ENCODE results near the gene NEAT1.

Gene NEAT1

DNA sequence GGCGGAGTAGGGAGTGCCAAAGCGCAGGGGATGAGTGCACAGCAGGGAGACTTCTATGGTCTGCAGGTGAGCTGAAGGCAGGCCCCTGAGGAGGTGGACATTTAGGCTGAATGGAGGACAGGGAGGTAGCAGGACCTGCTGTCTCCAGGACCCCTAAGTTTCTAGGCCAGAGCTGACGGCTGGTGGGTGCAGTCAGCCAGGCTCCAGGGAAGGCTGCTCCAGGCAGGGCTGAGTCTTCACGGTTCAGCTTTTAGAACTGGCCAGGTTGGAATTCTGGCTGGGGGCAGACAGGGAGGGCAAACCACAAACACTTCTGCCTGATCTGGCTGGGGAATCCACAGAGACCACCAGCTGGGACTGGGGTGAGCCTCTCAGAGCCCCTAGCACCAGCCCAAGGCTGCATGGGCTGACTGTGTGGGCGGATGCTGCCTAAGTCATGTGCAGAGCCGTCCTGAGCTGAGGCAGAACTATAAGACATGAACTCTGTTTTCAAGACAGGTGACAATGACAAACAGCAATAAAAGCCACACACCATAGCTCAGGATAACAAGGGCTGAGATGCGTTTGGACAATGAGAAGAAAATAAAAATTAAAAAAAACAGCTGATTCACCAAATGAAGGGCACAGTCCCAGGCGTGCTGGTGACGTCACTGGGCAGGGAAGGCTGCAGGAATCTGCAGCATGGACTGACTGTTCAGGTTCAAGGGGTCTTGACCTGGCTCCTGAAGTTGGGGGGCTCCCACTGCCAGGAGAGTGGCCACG lies 65.9 kb downstream of the NEAT1 start:
- no peak for DNase-seq

- no peak for DNase-seq
Observed at GRCh38 chr11:65489035-65489705, 66.6 kb downstream of the NEAT1 start.

DNA sequence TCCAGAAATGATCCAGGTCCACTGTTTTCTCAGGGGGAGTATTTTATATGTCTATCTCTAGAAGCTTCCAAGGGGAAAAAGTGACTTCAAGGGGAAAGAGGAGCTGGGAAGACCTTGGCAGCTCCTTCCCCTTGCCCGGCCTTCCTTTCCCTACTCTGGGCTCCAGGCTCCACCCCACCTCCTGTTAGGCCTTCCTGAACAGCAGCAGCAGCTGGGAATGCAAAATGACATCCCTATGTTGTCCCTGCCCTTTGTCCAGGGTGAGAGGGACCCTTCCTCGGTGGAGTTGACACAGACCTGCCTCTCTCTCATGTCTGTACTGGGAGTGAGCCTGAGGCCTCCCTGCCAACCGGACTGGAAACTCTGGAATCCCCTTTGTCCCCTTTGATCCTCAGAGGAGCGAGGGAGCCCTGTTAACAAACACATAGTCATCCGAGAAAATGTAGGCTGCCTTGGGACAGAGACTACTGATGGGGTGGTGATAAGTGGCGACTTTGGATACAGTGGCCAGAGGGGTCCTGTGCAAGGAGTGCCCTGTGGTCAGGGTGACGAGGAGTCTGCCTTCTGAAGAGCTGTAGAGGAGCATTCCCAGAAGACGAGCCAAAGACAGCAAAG lies 67.2 kb downstream of the NEAT1 start:
- DNase-seq = no peak

DNA sequence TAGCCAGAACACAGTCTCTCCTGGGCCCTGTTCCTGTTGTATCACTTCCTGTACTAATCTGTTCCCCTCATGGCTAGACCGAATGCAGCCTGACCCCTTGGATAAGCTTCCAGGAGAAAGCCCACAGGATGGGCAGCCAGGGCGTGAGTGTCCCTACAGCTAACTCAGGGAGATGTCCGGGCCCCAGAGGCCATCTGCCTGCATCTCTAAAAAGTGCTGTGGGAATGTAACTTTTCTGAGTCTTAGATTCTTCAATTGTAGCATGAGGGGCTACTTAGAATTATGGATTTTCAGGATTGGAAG lies 68.5 kb downstream of the NEAT1 start:
- no peak for DNase-seq

DNA sequence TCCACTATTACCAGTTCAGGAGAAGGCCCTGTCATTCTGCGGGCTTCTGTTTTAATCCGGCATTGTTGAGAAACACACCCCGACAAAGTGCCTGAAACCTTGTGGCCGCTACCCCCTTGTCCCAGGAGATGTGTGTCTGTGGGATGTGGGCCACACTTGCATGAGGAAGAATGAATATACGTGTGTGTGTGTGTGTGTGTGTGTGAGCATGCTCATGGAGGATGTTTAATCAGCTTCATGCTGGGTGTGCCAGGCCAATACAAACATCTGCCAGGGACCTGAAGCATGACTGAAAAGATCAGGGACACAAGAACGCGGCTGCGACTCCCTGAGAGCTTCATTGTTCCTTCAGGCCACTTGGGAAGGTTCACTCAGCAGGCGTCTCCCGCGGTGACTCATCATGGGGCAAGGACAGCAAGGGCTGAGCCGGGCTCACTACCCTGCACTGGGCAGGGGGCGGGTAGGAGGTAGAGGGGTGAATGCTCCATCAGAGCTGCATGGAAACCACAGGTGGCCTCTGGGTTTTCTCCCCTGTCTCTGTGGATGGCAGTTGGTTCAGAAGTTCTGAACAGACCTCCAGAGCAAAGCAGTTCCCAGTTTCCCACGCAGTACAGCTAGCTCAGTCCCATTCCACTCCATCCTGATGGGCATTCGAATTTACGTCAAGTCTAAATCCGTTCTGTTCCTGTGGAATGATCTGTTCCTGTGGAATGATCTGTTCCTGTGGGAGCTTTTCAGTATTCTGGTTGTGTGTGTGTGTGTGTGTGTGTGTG lies 69.2 kb downstream of the NEAT1 start:
- DNase-seq = peak; percentile 87

- no peak for DNase-seq
Observed at GRCh38 chr11:65492387-65492636, 69.7 kb downstream of the NEAT1 start.

DNA sequence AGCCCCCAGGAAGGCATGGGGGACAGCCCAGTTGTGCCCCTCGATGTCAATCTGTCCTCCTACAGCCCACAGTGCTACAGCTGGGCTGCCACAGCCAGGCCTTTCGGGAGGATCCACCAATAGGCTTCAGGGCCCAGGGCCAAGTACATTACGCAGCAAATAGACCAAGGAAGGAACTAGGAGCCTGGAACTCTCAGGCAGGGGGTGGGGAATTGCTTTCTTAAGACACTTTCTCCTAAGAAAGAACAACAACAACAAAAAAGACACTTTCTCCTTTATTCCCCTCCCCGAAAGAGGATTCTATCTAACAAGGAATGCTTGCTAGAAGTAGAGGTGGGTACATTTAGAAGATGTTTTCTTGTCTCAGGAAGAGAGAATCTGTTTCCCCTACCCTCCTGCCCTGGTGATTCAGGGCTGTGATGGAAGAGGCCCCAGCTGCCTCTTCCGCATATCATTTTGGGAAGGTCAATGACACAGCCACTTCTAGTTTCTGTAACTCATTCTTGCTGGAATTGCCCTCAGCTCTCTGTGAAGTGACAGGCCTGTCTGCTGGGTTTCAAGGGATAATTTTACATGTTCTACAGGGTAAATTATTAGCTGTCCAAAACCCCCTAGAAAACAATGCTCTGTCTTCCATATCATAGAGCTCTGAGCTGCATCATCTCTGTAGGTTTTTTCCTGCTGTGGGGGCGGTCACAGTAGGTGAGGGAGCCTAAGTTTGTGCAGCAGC lies 70.2 kb downstream of the NEAT1 start:
- DNase-seq = no peak

DNA sequence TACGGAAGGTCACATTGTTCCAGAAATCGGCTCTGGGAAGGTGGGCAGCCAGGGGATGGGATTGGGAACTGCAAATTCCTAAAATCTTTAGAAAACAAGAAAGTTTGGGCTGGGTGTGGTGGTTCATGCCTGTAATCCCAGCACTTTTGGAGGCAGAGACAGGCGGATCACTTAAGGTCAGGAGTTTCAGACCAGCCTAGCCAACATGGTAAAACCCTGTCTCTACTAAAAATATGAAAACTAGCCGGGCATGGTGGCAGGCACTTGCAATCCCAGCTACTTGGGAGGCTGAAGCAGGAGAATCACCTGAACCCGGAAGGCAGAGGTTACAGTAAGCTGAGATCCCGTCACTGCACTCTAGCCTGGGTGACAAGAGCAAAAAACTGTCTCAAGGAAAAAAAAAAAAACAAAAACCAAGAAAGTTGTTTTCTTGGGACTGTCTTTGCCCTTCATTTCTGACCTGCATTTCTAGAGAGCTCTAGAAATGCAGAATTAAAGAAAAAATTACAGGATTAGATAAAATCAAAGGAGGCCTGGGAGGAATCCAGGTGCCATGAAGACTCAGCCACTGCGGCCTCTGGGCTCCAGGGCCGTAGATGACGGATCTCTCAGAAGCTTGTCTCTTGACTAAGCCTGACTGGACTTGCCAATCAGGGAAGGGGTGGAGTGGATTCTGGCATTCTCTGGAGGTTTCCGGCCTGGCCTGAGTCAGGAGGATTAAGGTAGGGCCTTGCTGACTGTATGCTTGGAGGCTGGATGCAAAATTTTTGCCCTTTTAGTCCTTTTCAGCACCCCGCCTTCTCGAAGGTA lies 71.0 kb downstream of the NEAT1 start:
- no peak for DNase-seq

All from NCI-H187 treated with DMSO at 0.1 percent for 48 hours (cell line).